ENCODE results near the gene DOCK2.
"Not testable (repeated sequence)": the region's sequence is repeated elsewhere in the genome, so short reads cannot be mapped to it uniquely, and the experiment has no call there.

DOCK2 gene

DNA sequence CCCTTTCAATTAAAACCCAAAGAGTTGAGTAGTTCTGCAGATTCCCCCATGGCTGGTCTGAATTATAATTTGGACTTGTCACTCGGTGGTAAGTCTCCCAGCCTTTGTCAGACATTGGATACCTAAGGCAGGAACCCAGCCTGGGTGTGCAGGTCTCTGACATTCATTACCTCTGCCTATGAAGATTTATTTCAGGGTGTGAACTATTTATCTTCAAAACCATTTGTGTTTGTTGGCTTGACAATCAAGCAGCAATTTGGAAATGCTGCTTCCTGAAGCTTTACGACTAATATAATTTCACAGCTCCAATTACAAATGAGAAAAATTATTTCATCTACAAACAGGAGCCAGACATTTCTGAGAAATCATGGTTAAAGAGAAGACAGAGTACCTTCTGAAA, 160.5 kb downstream of the DOCK2 start:
- DNase-seq: no peak

DNA sequence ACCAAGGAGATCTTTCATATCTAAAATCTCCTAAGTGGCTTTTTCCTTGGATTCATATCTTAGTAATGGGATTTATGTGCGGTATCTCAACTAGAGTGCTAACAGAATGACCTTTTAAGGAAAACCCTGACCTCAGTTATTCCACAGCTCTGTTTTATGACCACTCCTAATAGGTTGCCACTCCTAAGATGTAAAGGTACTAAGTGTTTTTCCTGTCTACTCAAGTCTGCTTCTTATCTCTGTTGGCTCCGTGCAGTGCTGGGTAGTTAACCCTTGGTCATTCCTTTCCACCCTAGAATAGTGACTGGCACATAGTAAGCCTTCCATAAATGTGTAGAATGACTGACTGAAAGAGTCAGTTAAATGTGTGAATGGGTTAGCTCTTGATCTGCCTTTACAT, 161.4 kb downstream of the DOCK2 start:
- DNase-seq: no peak

- DNase-seq: no peak
Observed at GRCh38 chr5:169798906-169799660, 162.0 kb downstream of the DOCK2 start.

DNA sequence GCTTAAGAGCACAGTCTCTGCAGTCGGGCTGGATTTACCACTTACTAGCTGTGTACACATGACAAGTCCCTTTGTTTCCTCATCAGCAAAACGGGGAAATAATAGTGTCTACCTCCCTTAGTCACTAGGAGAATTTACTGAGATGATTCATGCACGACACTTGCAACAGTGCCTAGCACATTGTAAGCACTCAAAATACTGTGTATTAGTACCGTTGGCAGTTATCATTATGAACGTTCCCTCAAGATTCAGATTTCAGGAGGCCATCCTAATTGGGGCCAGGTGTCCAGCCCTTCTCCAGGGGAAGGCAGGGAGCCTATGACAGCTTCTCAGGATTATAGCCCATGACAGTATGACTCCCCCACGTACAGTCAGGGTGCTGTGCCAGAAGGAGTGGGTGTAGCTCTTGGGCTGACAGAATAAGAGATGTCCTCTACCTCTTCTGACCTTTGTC, 164.3 kb downstream of the DOCK2 start:
- DNase-seq: no peak

GRCh38 chr5:169801781-169802180, 164.7 kb downstream of the DOCK2 start:
- DNase-seq: no peak

DNA sequence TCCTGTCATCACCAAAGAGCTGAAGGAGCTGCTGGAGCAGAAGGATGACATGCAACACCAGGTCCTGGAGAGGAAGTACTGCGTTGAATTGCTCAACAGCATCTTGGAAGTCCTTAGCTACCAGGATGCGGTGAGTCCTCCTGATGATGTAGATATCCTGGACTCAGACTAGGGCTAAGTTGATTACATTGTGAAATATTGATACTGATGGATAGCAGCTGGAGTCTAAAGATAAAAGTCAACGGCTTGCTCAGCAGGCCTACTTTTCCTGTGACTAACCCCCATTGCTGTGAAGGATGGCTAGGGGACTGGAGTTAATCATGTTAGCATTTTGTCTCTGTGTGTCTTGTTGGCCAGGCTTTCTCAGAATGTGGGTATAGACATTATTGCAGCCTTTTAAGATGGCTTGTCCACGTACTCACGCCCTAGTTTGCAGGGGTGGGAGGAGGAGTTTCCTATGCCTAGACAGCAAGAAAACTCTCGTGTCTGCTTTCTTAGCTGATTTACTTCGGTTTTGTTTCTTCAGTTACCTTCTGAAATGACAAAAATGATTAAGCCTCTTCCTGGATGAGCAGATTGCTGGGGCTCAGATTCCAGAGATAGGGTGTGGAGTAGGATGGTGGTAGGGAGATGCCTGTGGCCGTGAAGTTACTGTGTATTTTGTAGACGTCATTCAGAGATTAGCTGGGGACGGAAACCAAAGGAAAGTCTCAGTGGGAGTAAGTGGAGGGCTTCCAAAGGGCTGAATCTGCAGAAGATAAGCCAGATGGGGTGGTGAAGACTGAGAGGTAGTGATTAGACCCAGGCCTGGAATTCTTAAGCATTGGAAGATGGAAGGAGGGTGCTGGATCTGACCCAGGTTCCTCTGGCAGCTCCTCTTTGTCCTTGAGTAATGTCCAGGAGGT, 166.3 kb downstream of the DOCK2 start:
- no peak for DNase-seq

GRCh38 chr5:169804861-169805260, 167.8 kb downstream of the DOCK2 start:
- no peak for DNase-seq

DNA sequence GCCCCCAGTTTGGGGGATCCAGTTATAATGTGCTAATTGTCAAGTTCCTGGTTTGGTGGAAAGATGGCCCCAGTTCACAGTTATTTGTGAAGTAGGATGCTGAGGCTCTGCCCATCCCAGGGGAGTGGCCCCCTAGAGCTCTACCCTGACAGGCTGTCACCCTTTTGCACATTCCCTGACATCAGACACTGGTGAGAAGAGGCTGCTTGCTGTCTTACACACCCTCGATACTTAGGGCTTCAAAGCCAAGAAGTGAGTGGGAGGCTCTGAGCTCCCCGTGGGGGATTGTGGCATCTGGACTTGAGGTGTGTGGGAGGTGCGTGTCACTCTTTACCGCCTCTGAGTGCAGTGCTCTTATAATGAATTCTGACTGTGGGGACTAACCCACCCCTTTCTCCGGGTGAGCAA, 168.5 kb downstream of the DOCK2 start:
- DNase-seq: no peak

DNA sequence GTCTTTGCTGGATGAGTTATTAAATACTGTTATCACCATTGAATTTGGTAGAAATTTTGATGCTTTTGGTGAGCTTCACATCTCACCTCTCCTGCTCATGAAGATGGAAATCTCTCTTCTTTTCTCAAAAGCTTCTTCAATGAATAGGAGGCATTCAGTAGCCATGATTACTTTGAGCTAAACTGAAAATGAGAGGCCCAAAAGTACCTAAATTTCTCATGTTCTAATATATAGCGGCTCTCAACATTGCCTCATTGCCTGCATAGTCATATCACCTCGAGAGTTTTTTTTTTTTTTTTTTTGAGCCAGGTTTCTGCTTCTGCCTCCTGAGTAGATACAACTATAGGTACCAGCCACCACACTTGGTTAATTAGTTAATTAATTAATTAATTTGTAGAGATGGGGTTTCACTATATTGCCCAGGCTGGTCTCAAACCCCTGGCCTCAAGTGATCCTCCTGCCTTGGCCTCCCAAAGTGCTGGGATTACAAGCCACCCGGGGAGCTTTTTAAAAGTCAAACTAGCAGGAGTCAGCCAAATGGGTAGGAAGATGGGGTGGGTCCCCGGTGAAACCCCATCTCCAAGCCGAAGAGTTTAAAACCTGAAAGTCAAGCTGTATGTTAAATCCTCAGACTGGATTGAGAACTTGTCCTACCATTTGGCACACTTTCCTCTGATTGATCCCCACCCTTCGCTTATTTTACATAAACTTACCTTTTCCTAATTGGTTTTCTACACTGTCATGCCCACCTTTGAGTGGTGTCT, 169.0 kb downstream of the DOCK2 start:
- no peak for DNase-seq

DNA sequence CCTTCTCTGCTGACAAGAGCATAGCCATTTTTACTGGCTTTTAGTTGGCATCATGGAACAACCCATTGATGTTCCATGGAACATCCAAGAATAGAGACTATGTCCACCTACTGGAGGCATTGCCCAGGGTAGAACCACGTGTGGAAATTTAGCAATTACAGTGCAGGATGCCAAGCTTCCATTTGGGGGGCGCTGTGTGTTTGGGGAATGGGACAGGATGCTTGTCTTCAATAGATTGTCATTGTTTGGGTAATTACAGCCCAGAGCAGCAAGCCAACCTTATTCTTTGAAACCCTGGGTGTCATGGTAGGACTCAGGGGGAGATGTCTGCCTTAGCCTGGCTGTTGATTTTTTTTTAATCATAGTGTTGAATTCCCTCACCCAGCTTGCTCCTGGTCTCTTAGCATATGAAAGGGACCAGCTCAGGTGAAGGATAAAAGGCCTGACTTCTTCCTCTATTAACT, 171.1 kb downstream of the DOCK2 start:
- DNase-seq: no peak

- DNase-seq: not testable (repeated sequence)
Observed at GRCh38 chr5:169808880-169809279, 171.8 kb downstream of the DOCK2 start.

- no peak for DNase-seq
Observed at GRCh38 chr5:169809281-169809680, 172.2 kb downstream of the DOCK2 start.

GRCh38 chr5:169810524-169810923, 173.4 kb downstream of the DOCK2 start:
- DNase-seq: no peak

- no peak for DNase-seq
Observed at GRCh38 chr5:169811023-169811422, 173.9 kb downstream of the DOCK2 start.

- DNase-seq: no peak
Observed at GRCh38 chr5:169811680-169812079, 174.6 kb downstream of the DOCK2 start.

DNA sequence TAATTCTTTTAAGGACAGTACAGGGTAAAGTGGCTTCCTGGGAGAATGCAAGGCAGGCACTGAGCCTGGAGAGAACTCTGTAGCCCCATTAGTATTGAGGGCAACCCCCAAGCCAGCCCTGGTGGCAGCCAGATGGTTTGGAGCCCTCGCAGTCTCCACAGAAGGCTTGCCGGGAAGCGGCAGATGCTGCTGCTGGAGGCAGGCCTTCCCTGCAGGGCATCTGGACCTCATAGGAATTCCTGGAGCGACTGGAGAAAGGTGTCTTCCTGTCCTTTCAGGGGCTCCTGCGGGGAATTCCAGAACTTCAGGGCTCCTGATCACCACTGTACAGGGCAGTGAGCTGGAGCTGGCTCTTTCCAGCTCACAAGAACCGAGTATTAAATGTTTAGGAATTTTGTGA, 175.7 kb downstream of the DOCK2 start:
- DNase-seq: no peak

DNA sequence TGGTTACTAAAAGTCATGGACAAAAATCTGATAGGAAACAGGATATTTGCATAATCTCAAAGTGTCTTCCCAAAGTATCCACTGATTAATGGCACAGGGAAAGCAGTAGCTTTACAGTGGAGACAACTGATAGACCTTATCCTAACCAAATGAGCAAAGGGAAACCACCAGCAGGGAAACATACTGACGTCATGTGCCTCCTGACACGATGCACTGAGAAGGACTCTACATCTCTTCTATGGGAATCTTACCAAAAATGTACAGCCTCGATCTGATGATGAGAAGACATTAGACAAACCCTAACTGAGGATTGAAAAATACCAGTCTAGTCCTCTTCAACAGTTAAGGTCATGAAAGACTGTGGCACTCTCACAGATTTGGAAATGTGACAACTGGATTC, 177.0 kb downstream of the DOCK2 start:
- DNase-seq: no peak

DNA sequence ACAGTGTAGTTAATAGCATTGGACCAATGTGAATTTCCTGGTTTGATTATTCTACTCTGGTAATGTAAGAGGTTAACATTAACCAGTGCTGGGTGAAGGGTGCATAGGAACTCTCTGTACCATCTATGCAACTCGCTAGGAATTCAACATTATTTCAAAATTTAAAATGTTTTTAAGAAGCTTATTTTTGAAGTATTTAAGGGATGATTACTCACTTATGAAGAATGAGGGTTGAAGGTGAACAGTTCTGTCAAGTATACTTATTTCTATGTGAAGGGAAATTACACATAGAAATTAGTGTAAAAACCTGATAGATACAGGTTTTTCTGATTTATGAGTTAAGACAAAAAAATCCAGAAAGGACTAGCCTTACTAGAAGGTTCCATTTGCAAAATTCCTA, 177.4 kb downstream of the DOCK2 start:
- no peak for DNase-seq

- DNase-seq: no peak
Observed at GRCh38 chr5:169817031-169817430, 180.0 kb downstream of the DOCK2 start.

DNA sequence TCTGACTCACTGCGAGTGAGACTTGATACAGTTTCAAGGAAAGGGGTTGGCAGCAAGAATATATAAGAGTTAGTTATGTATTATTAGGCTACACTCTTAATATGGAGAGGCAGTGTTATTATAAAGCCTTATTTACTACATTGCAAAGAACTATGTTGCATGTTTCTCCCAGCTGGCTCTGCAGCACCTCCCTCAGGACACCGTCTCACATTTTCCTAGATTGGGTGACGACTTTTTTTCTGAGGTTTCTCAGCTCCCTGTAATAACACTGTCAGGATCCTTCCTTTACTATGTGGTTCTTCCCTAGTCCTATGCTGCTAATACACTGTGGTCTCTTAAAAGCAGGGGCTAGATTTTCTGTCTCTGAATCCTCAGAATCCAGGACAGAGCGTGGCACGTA, 189.5 kb downstream of the DOCK2 start:
- no peak for DNase-seq

GRCh38 chr5:169827769-169828168, 190.7 kb downstream of the DOCK2 start:
- DNase-seq: no peak

DNA sequence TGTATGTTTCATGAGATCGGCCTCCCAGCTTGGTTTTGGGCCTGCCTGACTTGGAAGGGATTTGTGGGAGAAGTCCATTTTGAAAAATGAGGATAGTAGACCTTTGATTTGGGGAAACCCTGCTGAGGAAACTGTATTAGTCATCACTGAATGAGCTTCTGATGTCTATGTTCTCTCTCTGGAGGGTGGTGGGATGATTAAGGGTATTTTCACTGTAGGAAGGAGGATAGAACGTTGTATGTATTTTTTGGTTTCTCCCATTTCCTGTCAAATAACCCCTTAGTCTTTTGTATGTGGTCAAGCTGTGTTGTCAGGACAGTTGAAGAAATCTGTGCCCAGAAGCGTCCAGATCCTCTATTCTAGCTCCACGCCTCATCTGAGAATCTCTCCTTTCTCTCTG, 191.3 kb downstream of the DOCK2 start:
- no peak for DNase-seq

- no peak for DNase-seq
Observed at GRCh38 chr5:169831331-169831730, 194.3 kb downstream of the DOCK2 start.
